SK-N-SH treated with all-trans-retinoic acid at 6 μM for 48 hours (cell line): ENCODE data around the gene MYLK.
"Not testable (repeated sequence)": the region's sequence is repeated elsewhere in the genome, so short reads cannot be mapped to it uniquely, and the experiment has no call there.

Experiments
- ATAC-seq: fragments of 200-7000 bp; cut with Tn5 transposase; 3 replicates; pipeline ENCODE4 v1.9.1; 2020; ENCODE audit warnings: mild to moderate bottlenecking, moderate library complexity
- ARNTL ChIP-seq: fragments of 450-650 bp; formaldehyde crosslinking; IDR thresholded peaks from 2 replicates; pipeline ENCODE4 v1.5.0; 2020; ENCODE audit warnings: low read depth, mild to moderate bottlenecking, moderate library complexity, borderline replicate concordance
- CSRNP3 ChIP-seq: fragments of 250-450 bp; sonication (Bioruptor Pico); IDR thresholded peaks from 2 replicates; pipeline ENCODE4 v1.5.1; 2021; ENCODE audit warnings: mild to moderate bottlenecking, moderate library complexity
- ESRRG ChIP-seq: fragments of 250-450 bp; sonication (Bioruptor Pico); IDR thresholded peaks from 2 replicates; pipeline ENCODE4 v1.6.1; 2021; ENCODE audit warnings: mild to moderate bottlenecking
- GLIS3 ChIP-seq: fragments of 250-450 bp; sonication (Bioruptor Pico); IDR thresholded peaks from 2 replicates; pipeline ENCODE4 v1.5.0; 2020; ENCODE audit warnings: mild to moderate bottlenecking, moderate library complexity
- ISL1 ChIP-seq: fragments of 250-450 bp; sonication (Bioruptor Pico); IDR thresholded peaks from 2 replicates; pipeline ENCODE4 v2.1.2; 2022; ENCODE audit warnings: mild to moderate bottlenecking, moderate library complexity
- OSR1 ChIP-seq: fragments of 250-450 bp; sonication (Bioruptor Pico); IDR thresholded peaks from 2 replicates; pipeline ENCODE4 v1.8.0; 2022; ENCODE audit warnings: moderate library complexity, mild to moderate bottlenecking, inconsistent platforms
- POU6F1 ChIP-seq: fragments of 250-450 bp; sonication (Bioruptor Pico); IDR thresholded peaks from 2 replicates; pipeline ENCODE4 v1.8.0; 2021; ENCODE audit warnings: low read depth, mild to moderate bottlenecking, moderate library complexity, borderline replicate concordance
- PPARA ChIP-seq: fragments of 250-450 bp; sonication (Bioruptor Pico); IDR thresholded peaks from 2 replicates; pipeline ENCODE4 v1.5.0; 2020; ENCODE audit warnings: mild to moderate bottlenecking, borderline replicate concordance
- SNAI2 ChIP-seq: fragments of 250-450 bp; sonication (Bioruptor Pico); IDR thresholded peaks from 2 replicates; pipeline ENCODE4 v1.5.0; 2020; ENCODE audit warnings: mild to moderate bottlenecking, moderate library complexity
- TCF4 ChIP-seq: fragments of 250-450 bp; sonication (Bioruptor Pico); IDR thresholded peaks from 2 replicates; pipeline ENCODE4 v1.8.0; 2021; ENCODE audit warnings: mild to moderate bottlenecking, moderate library complexity, borderline replicate concordance
- TOX ChIP-seq: fragments of 250-450 bp; sonication (Bioruptor Pico); IDR thresholded peaks from 2 replicates; pipeline ENCODE4 v1.8.0; 2021; ENCODE audit warnings: mild to moderate bottlenecking, moderate library complexity, borderline replicate concordance
- TSHZ2 ChIP-seq: fragments of 250-450 bp; sonication (Bioruptor Pico); IDR thresholded peaks from 2 replicates; pipeline ENCODE4 v1.5.0; 2020; ENCODE audit warnings: mild to moderate bottlenecking, moderate library complexity
- ZC3H10 ChIP-seq: fragments of 250-450 bp; sonication (Bioruptor Pico); IDR thresholded peaks from 2 replicates; pipeline ENCODE4 v1.5.1; 2021; ENCODE audit warnings: mild to moderate bottlenecking, moderate library complexity
- ZFP30 ChIP-seq: fragments of 450-650 bp; formaldehyde crosslinking; IDR thresholded peaks from 2 replicates; pipeline ENCODE4 v1.5.0; 2022; ENCODE audit warnings: mild to moderate bottlenecking, moderate library complexity
- ZNF565 ChIP-seq: fragments of 450-650 bp; formaldehyde crosslinking; conservative IDR thresholded peaks from 2 replicates; pipeline ENCODE4 v1.5.0; 2020; ENCODE audit warnings: low read depth, mild to moderate bottlenecking, moderate library complexity
- ZNF8 ChIP-seq: fragments of 450-650 bp; formaldehyde crosslinking; IDR thresholded peaks from 2 replicates; pipeline ENCODE4 v1.5.0; 2020; ENCODE audit warnings: mild to moderate bottlenecking, moderate library complexity
- TF ChIP-seq, protein P1 (sequence below): fragments of 250-450 bp; sonication (Bioruptor Pico); IDR thresholded peaks from 2 replicates; pipeline ENCODE4 v1.8.0; 2020; ENCODE audit warnings: mild to moderate bottlenecking, moderate library complexity, borderline replicate concordance
- TF ChIP-seq, protein P2 (sequence below): fragments of 250-450 bp; sonication (Bioruptor Pico); IDR thresholded peaks from 2 replicates; pipeline ENCODE4 v1.5.1; 2020; ENCODE audit warnings: low read depth, mild to moderate bottlenecking, moderate library complexity

The MYLK gene

DNA sequence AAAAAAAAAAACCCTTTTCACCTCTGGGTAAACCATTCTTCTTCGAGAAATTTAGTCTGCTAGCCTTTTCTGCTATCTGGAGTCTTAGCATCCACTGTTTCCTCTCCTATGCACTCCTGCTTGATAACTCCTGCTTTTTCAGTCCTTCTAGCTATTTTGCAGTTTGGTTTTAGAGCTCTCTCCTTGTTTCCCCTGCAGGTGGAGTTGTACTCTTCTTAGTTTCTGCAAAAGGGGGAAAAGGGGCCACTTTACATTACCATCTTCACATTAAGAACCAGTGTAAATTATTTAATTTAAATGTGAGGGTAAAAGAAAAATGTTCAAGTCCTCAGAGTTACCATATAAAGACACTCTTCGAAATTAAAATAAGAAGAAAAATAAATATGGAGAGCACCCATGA lies 23.6 kb upstream of the MYLK start (continued):
- TF ChIP-seq, protein P1, sequence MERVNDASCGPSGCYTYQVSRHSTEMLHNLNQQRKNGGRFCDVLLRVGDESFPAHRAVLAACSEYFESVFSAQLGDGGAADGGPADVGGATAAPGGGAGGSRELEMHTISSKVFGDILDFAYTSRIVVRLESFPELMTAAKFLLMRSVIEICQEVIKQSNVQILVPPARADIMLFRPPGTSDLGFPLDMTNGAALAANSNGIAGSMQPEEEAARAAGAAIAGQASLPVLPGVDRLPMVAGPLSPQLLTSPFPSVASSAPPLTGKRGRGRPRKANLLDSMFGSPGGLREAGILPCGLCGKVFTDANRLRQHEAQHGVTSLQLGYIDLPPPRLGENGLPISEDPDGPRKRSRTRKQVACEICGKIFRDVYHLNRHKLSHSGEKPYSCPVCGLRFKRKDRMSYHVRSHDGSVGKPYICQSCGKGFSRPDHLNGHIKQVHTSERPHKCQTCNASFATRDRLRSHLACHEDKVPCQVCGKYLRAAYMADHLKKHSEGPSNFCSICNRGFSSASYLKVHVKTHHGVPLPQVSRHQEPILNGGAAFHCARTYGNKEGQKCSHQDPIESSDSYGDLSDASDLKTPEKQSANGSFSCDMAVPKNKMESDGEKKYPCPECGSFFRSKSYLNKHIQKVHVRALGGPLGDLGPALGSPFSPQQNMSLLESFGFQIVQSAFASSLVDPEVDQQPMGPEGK (CRISPR knock-in tag), result no peak
- TF ChIP-seq TOX (CRISPR knock-in tag) (no peak), ESRRG (no peak), SNAI2 (CRISPR knock-in tag) (no peak), ZC3H10 (CRISPR knock-in tag) (no peak)

- ATAC-seq, result no peak
- TF ChIP-seq ESRRG (no peak), ZC3H10 (CRISPR knock-in tag) (no peak), ZNF8 (CRISPR knock-in tag) (no peak), ARNTL (no peak), ZFP30 (CRISPR knock-in tag) (no peak), ZNF565 (CRISPR knock-in tag) (no peak), TOX (CRISPR knock-in tag) (no peak)
- TF ChIP-seq, protein P1 (CRISPR knock-in tag), result no peak
Observed at GRCh38 chr3:123899300-123899865, 15.3 kb upstream of the MYLK start.

DNA sequence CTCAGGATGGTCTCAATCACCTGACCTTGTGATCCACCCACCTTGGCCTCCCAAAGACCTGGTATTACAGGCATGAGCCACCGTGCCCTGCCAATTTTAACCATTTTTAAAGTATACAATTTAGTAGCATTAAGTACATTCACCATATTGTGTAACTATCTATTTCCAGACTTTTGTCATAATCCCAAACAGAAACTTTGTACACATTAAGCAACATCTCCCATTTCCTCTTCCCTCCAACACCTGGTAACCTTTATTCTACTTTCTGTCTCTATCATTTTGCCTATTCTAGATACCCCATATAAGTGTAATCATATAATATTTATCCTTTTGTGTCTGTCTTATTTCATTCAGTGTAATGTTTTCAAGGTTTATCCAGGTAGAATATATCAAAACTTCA lies 8.9 kb upstream of the MYLK start:
- TF ChIP-seq ZNF565 (CRISPR knock-in tag) (no peak), POU6F1 (no peak)
- ATAC-seq, result no peak

- TF ChIP-seq ZNF8 (CRISPR knock-in tag), result no peak
- no peak for TF ChIP-seq TSHZ2 (CRISPR knock-in tag)
- no peak for TF ChIP-seq ZC3H10 (CRISPR knock-in tag)
- TF ChIP-seq, protein P2, sequence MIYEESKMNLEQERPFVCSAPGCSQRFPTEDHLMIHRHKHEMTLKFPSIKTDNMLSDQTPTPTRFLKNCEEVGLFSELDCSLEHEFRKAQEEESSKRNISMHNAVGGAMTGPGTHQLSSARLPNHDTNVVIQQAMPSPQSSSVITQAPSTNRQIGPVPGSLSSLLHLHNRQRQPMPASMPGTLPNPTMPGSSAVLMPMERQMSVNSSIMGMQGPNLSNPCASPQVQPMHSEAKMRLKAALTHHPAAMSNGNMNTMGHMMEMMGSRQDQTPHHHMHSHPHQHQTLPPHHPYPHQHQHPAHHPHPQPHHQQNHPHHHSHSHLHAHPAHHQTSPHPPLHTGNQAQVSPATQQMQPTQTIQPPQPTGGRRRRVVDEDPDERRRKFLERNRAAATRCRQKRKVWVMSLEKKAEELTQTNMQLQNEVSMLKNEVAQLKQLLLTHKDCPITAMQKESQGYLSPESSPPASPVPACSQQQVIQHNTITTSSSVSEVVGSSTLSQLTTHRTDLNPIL (CRISPR knock-in tag), result no peak
- TF ChIP-seq, protein P1 (CRISPR knock-in tag), result no peak
- no peak for TF ChIP-seq CSRNP3 (CRISPR knock-in tag)
- TF ChIP-seq TCF4 (CRISPR knock-in tag), result no peak
- TF ChIP-seq GLIS3 (CRISPR knock-in tag), result no peak
- no peak for TF ChIP-seq SNAI2 (CRISPR knock-in tag)
- no peak for TF ChIP-seq ZNF565 (CRISPR knock-in tag)
- no peak for TF ChIP-seq PPARA (CRISPR knock-in tag)
- no peak for TF ChIP-seq OSR1 (CRISPR knock-in tag)
- TF ChIP-seq POU6F1, result no peak
- no peak for TF ChIP-seq ISL1 (CRISPR knock-in tag)
- TF ChIP-seq, all 23 proteins: peak for 0
- ATAC-seq, result no peak
Observed at GRCh38 chr3:123892195-123892594, 8.1 kb upstream of the MYLK start.

DNA sequence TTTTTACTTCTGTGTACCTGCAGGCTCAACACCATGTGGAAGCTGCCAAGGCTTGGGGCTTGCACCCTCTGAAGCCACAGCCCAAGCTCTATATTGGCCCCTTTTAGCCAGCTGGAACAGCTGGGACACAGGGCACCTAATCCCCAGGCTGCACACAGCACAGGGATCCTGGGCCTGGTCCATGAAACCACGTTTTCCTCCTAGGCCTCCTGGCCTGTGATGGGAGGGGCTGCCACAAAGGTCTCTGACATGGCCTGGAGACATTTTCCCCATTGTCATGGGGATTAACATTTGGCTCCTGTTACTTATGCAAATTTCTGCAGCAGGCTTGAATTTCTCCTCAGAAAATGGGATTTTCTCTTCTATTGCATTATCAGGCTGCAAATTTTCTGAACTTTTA lies 6.9 kb upstream of the MYLK start:
- ATAC-seq, result not testable (repeated sequence)
